HuH-7.5 (cell line): Measurements from ENCODE around the gene AK2.

Experiments
- DNase-seq: peaks from one replicate; pipeline ENCODE4 v3.0.0; 2011; ENCODE audit warnings: low spot score

AK2 gene

DNA sequence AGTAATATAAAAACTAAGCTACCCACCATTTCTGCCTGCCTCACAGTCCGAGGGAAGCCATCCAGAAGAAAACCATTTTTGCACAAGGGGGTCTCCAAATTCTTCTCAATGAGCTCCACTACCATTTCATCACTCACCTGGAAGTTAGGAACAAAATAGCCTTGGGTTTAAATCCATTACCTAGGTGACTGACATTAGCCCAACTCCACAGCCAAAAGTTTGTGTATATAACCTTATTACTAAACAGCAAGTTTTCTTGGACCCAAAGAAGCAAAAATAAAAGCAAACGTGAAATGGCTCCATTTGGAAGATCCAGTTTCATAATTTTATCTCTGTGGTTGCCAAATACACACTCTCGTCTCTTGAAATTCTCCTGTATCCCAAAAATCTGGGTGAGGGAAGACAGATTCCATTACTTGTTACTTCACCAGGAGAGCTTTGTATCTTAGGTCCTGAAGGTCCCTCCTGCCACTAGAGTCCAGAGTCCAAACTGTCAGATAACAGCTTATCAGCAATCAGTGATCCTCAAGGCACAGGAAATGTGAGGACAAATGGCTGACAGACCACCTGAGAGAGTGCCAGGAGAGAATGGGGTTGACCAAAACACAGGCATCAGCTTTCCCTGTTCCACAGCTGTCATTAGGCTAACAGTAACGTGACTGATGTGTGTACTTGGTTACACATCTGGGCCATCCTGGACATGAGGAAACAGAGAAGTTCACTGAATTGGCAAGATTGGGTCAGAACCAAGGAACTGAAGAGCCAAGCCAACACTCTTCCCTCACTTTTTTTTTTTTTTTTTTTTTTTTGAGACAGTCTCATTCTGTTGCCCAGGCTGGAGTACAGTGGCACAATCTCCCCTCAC, 14.9 kb downstream of the AK2 start:
- no peak for DNase-seq

DNA sequence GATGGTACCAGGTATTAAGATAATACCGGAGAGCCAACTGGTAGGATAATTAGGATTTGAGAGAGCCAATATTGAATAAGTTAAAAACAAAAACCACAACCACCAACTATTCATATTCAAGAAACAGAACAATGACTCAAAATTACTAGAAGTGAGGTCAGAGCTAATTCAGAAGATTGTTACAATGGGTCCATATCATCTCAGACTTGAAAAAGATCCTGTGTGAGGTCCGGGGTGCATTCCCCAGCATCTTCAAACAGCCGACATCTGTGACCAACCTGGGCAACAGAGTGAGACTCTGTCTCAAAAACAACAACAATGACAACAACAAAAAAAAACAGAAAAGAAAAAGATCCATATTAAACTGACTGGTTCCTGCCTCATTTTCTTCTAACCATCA, 18.6 kb downstream of the AK2 start:
- DNase-seq = no peak

DNA sequence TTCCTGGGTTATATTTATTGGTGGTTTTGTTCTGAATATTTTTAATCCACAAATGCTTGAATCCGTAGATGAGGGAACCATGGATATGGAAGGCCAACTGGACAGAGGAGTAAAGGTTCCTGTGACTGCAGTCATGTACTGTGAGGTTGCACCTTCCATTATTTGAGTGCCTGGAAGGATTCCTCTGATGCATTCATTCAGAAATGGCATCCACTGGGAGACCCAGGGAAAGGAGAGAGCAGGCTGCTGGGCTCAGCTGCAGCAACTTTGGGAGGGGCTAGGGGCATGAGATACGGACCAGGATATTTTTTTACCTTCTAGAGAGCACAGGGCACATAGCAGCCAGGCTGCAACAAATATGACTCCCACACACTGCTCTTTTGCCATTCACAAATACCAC, 19.5 kb downstream of the AK2 start:
- DNase-seq = no peak

DNA sequence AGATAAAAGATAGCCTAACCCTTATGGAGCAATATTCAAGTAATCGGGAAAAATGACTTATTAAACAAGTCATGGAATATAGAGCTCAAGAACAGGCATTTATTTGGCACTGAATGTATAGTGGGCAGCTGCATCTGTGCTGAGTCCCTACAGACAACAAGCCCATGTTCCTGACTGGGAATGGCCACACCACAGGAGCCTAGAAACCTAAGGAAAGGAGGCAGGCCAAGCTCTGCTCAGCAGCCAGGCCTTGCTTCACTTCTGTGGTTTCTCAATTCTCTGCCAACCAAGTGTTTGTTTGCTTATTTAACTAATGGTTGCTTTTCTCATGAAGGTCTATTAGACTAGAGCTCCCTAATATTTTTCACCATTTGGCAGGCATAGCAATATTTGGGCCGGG, 21.5 kb downstream of the AK2 start:
- no peak for DNase-seq

DNA sequence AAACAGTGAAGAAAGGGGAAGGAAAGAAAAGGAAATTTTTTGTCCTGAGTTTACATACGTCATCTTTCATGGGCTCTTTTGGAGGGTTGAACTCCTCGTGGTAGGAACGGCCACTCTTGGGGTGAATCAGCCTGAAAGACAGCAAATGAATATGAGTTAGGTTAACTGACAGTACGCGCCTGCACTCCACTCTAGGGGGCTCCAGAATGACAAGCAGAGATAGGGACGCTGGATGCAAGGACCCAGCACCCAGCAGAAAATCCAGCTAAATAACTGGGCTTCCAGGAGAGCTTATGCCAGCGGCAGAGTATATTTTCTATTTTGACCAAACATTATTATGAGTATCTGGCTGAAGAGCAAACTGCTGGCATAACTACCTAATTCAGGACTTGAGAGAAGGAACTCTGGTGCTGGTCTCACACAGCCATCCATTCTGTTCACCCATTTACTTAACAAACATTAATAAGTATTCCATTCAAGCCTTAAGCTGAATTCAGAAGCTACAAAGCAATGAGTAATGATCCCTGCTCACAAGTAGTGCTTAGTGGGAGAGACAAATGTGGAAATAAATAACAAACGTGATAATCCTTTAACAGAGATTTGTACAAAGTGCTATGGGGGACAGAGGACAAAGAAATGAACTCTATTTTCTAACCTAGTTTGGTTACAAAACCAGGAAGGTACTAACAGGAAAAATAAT, 22.1 kb downstream of the AK2 start:
- DNase-seq = no peak

DNA sequence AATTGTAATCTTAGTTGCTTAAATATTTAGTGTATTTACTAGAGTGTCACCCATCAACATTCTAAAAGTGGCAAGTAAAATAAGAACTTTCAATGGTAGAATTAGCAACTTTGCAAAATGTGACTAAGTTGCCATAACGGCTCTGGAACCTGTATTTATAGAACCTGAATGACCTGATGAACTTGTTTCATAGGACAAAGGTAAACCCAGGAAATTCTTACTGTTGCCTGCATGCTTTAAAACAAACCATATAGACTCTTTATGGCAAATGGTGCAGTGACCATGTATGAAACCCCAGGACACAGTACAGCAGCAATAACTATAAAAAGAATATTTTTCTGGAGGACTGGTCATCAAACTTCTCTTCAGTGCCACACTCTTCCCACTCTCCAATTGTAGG, 22.9 kb downstream of the AK2 start:
- no peak for DNase-seq

DNA sequence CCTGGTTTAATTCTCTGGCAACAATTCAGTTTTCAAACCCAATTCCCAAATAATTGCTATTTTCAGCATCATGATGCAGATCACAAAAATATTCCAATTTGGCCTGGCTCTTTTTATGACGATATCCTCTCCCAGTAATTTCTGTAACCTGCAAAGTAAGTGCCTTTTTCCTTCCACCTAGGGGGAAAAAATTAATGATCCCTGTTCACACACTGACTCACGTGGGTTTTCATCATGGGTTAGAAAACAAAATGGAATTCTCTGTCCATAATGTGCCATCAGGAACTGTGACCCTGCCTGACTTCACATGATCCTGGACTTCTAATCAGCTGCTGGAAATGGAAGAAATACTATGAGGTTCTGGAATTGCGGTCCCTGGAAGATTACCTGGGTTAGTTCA, 24.5 kb downstream of the AK2 start:
- no peak for DNase-seq

DNA sequence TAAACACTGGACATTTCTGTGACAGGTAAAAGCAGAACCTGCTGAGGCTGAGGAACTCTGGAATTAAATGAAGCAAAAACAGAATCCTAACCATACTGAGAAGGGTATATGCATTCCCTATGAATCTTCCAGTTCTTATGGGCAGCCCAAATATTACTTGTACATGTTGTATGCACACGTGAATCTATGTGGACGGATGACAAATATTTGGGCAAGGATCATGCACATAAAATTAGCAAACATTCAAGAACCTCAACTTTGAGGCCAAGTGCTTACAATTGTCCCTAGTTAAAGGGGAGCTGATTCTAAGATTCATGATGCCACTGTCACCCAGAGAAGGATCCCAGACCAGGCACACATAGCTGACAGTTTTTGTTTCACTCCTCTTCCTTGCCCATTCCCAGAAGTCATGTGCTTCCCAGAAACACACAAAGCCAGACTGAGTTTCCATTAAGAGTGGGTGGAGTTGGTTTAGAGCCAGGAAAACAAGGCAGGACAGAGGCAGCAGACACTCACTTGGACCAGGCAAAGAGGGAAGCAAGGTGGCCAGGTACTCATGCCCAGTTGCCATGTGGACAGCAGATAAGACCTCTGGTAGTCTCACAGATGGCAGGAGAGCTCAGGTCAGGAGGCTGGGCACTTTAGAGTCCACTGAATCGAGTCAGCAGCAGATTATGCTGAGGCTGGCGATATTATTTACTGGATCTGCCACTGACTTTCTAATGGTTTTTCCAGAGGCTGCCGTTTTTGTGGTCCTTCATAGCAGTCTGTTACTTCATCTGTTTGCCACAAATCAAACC, 25.6 kb downstream of the AK2 start:
- no peak for DNase-seq

DNA sequence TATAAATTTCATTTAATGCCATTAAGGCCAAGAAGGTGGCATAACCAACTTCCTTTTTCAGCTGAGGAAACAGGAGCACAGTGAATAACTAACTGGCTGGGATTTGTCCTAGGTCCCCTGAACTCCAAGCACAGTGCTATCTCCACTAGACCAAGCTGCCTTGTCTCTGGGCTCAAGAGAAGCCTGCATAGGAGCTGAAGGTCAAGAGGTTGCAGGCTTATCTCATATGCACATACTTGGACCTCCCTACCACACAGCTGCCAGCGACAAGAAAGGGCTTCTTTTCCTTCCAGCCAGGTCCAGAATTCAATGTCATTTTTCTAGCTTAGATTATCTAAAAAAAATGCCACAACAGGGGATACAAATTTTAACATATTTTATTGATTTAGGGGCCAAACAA, 27.1 kb downstream of the AK2 start:
- no peak for DNase-seq

DNA sequence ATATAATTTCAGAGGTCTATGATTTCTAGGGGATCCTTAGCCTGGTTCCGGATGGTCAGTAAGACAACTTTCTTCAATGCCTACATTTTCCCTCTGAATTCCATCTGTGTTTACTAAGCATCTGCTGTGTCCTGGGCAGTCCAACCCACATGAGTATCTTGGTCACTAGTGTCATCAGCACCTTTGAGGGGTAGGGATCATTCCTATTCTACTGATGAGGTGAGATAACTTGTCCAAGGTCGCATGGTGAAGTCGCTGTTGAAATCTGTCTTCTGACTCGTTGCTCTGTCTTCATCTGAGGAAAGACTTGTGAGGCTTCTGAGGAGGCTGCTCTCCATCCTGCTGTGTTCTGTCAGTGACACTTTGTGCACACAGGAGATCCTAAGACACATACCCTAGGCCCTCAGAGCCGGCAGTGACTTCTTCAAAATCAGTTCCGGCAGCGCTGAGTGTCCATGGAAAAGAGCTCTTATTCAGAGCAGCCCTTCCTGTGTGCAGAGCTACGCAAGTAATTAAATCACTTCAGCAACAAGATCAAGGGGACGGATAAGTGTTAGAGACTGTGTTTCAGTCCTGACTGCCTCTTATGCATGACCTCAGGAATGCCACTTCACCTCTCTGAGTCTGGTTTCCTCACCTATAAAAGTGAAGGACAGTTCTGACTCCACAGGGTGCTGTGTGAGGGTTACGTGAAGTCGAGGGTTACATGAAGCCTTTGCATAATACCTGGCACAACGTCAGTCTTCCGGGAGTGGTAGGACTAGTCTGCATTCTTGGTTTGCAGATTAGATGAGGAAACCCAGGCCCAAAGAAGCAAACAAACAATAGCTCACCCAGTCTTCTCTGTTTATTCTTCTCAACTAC, 28.4 kb downstream of the AK2 start:
- DNase-seq = no peak

DNA sequence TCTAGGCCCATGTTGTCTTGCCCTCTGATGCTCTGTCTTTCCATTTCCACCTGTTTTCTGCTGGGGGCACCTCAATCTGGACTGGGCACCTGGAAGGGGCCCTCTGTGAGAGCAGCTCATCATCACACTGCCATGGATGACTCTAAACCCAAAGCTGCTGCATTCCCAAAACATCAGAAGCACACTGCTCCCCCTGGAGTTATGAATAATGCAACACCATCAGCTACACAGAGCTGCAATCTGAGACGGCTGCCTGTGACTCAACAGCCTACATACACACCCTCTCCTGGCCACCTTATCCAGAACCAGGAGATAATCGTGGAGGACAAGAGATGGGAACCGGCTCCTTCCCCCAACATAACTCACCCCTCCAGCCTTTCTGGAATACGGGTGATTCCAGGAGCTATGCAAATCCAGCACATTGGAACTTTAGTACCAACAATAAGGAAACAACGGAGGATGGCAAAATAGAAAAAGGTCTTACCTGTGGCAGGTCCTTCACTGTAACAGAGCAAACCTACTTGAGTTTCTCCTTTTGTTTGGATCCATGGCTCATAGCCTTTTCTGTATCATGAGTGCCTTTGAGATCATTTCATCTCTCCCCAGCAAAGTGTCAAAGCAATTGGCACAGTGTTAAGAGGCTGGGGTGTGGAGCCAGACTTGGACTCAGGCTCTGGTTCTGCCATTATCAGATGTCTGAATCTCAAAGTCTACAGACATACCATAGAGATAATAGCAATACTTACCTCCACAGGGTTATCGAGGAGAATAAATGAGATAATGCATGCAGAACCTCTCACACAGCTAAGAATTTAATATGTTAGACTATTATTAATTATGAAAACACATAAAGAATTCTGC, 29.3 kb downstream of the AK2 start:
- DNase-seq = peak; percentile 41

DNA sequence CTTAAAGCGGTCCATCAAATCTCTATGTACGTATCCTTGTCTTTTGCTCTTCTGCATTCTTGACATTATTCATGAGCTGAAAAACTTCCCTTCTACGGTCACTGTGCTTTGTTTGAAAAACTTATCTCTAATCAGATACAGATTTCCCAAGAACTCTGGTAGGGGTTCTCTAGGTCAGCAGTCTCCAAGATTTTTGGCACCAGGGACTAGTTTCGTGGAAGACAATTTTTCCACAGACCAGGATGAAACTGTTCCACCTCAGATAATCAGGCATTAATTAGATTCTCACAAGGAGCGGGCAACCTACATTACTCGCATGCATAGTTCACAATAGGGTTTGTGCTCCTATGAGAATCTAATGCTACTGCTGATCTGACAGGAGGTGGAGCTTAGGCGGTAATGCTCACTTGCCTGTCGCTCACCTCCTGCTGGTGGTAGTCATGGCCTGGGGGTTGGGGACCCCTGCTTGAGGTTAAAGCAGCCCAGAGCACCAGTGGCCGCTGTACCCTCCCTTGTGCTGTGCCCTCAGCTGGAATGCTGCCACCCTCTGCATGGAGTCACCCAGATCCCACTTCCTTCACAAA, 30.8 kb downstream of the AK2 start:
- no peak for DNase-seq

DNA sequence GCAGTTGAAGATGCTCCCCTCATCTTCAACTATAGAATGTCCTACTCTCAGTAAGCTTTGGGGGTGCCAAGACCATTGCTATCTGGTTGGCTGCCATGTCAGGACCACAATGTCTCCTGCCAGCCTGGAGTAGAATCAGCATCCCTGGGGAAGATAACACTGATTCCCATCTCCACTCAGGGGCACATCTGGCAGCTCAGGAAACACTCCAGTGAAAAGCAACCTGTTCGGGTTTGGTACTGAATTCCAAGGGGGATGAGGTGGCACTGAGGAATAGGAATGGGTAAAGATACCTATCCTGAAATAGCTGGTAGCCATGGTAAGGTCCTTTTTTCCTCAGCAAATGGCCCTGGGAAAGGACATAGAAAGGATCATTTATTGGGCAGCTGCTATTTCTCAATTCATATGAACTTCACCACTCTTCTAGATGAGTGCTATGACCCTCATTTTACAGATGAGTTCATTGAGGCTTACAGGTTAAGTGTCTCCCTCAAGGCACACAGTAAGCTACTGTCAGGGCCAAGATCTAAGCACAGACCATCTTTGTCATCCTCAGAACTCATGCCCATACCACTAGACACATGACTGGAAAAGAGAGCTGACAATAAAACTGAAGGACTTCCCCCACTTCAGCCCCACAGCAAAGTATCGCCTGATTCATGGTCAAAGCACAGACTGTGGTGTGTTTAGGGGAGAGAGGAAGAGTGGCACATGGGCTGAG, 31.4 kb downstream of the AK2 start:
- no peak for DNase-seq

DNA sequence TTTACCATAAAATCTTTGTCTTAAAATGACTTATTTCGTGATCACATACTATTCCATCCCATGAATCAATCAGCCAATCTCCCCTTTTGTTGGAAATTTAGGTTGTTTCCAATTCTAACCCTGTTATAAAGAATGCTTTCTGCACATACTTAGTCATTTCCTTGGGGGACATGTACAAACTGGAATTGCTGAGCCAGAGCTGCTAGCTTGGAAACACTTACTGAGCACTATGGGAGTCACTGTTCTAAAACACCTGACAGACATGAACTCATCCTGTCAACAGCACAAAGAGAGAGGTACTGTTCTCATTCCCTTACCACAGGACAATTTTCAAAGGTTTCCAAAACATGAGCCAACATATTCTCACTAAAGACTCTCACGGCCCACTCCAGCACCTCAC, 32.1 kb downstream of the AK2 start:
- no peak for DNase-seq

DNA sequence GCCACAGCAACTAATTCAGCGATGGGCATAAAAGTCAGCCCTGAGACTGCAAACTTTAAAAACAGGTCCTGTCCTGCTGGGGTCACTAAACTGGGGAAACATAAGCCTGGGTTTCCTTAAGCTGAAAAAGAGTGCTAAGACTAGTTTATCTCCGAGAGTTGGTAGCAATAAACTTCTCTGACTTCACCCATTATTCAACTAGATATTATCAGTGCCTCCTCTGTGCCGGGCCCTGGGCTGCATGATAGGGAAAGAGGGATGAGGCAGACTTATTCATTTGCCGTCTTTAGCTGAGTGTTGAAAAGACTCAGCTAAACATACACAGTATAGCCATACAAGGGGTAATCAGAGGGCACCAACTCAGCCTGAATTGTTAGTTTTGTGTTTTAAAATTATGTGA, 33.0 kb downstream of the AK2 start:
- no peak for DNase-seq

DNA sequence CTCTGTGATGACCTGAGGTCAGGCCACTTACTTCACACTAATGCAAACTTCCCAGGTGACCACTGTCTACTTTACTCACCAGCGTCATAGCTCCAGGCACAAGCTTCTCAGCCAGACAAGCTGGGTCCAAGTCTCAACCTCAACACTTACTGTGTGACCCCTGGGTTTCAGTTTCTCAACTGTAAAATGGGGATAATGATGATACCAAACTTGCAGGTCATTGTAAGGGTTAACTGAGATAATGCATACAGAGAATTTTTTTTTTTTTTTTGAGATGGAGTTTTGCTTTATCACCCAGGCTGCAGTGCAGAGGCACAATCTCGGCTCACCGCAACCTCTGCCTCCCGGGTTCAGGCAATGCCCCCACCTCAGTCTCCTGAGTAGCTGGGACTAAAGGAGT, 34.7 kb downstream of the AK2 start:
- no peak for DNase-seq

DNA sequence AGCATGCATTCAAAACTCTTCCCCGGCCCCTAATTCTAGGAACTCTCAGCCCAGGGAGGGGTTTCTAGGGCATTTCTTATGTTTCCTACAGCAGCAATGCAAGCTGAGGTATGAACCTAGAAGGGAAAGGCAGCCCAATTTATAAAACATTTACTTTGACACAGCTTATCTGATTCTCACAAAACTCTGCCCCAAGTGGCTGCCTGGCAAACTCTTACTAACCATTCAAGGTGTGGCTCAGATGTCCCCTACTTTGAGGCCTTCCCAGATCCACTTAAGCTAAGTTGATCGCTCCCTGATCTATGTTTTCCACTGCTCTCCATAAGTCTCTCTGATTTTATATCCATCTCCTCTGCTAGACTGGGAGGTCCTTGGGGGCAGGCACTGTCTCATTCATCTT, 35.4 kb downstream of the AK2 start:
- DNase-seq = no peak

DNA sequence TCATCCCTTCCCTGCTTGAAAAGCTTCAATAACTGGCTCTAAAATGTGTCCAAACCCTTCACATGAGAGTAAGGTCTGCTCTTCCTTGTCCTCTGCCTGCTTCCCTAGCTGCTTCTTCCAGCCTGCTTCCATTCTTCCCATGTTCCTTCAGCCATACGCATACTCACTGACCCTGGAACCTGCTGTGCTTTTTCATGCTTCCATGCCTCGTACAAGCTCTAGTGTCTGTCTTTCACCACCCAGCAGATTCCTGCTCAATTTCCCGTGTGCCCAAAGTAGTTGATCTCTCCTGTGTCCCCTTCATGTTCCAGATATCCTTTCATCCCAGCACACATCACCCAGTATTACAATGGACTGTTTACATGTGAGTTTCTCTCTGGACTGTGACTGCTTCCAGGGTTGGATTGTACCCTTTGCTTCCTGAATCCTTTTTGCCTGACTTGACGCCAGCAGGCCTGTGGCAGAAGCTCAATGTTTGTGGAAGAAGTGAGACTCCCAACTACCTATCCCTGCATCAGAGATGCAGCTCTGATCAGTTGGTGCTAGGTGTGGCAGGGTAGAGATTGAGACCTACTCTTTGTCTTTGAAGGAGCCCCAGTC, 36.2 kb downstream of the AK2 start:
- no peak for DNase-seq

DNA sequence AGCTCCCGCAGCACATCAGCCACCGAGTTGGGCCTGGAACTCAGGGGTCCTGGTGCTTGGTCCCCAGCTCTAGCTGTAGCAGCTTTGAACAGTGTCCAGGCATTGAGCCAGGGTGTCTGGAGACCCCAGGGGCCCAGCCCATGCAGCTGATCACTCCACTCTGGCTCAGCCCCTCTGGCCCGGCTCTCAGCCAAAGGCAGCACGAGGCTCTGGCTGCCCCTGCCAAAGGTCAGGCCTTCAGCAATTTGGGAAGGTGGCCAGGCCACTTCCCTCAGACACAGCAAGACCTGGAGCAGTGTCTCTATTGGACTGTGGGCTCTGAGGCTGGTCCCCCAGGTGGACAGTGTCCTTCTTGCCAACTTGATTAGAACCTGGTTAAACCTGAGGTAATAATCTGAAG, 37.7 kb downstream of the AK2 start:
- DNase-seq = no peak

DNA sequence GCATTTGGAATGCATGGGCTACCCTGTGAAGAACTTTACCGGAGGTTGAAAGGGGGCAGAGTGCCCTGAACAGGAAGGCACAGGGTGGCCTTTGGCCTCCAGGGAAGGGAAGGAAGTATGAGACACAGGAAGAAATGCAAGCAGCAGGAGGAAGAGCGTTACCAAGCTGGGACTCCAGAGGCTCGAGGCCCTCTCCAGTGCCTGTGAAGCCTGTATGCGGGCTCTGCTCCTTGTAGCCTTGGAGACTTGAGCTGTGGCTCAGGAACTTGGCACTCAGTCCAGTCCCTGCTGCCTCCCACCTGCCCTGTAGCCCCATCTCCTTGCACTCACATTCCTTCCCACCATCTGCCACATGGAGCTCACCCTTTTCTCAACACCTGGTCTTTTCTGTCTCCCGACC, 38.6 kb downstream of the AK2 start:
- DNase-seq = no peak
